Measurements from ENCODE around the gene CPLANE2.

CPLANE2 gene

DNA sequence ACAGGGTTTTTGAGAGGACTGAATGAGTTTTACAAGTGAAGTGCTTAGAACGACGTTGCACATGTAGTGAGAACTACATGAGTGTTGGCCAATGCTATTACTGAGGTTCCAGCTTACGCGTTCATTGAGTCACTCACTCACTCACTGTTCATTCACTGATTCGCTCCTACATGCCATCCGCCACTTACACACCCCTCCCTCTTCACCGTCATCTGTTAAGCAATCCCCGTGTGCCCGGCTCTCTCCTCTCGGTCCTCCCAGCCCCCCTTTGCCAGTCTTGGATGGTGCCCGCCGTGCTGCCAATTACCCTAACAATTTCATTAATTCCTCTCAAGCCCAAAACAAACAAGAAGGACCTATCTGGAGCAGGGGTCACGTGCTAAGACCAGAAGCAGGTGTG, 53.8 kb downstream of the CPLANE2 start:
- POLR2A ChIA-PET (ENCODE audit: low non-redundant PET), result interaction anchor here (0.5 to 0.6 kb wide), 2 partner anchors 30 to 100 kb away, joined by 3 to 4 read pairs; no protein-coding TSS in a partner anchor
- H3K27ac ChIP-seq, result peak overlapping the region; percentile 98
- CTCF ChIA-PET, result interaction anchor here (0.7 to 1.1 kb wide), 3 partner anchors 101 to 612 kb away, joined by 3 to 7 read pairs (median 6); no protein-coding TSS in a partner anchor
- DNase-seq (ENCODE audit: low spot score), result peak; percentile 86
- TF ChIP-seq, protein P1, sequence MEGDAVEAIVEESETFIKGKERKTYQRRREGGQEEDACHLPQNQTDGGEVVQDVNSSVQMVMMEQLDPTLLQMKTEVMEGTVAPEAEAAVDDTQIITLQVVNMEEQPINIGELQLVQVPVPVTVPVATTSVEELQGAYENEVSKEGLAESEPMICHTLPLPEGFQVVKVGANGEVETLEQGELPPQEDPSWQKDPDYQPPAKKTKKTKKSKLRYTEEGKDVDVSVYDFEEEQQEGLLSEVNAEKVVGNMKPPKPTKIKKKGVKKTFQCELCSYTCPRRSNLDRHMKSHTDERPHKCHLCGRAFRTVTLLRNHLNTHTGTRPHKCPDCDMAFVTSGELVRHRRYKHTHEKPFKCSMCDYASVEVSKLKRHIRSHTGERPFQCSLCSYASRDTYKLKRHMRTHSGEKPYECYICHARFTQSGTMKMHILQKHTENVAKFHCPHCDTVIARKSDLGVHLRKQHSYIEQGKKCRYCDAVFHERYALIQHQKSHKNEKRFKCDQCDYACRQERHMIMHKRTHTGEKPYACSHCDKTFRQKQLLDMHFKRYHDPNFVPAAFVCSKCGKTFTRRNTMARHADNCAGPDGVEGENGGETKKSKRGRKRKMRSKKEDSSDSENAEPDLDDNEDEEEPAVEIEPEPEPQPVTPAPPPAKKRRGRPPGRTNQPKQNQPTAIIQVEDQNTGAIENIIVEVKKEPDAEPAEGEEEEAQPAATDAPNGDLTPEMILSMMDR (conservative IDR thresholded peaks at IDR 0.05; ENCODE audit: low read depth), result no peak

DNA sequence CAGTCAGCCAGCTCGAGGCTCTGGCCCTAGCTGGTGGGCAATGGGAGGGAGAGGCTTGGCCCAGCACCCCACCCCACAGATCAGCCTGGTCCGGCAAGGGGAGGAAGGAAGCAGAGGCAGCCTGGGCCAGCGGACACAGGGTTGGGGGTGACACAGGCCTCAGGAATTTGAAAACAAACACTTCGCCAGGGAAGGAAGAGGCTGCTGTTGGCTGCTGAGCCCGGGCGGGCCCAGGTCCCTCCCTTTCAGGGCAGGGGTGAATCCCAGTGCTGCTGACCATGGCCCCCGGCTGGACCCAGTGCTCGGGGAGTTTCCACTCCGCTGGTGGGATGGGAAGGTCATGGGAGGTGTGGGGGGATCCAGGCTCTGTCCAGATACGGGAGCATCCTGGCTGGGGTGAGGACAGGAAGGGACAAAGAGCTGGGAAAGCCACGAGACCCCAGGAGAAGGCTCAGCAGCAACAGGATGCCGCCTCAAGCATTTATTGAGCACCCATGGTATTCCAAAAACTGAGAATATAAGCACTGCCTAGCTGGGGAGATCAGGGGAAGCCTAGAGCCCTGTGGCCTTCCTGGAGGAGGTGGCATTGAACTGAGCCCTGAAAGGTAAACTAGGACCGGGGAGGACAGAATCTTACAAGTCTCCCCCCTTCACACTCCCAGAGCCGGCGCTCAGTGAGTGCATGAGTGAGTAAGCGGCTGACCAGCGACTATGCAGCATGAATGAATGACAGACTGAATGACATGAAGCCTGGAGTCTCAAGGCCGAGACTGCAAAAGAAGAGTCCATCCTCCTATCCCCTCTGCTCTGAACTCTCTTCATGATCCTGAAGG, 54.9 kb downstream of the CPLANE2 start:
- ChIA-PET CTCF (interaction anchor here (1.1 to 1.4 kb wide), 2 partner anchors 100 kb away, joined by 6 to 7 read pairs; no protein-coding TSS in a partner anchor), POLR2A (ENCODE audit: low non-redundant PET) (interaction anchor here (0.6 to 0.9 kb wide), 2 partner anchors 26 to 329 kb away, joined by 3 to 5 read pairs; partner anchors contain the start of gene EPHA2)
- peak; percentile 78 for DNase-seq (ENCODE audit: low spot score)
- peak overlapping the region; percentile 98 for H3K27ac ChIP-seq
- TF ChIP-seq, protein P1 (conservative IDR thresholded peaks at IDR 0.05; ENCODE audit: low read depth), result no peak
